GM06990 (cell line): ENCODE results near the gene PXDC1.
A peak's percentile ranks its signal among the peaks of the same experiment; 100 is the strongest.

ENCODE experiments used
- DNase-seq: peaks from one replicate; pipeline ENCODE4 v3.0.0-alpha.2; 2011; ENCODE audit not compliant: insufficient read length; ENCODE audit errors: extremely low read depth
- H3K27me3 ChIP-seq: replicated peaks from 2 replicates; pipeline ENCODE4 v1.6.0; 2011; ENCODE audit warnings: low read length; ENCODE audit not compliant: control insufficient read depth, insufficient read depth
- H3K36me3 ChIP-seq: 2 replicates; pipeline ENCODE4 v1.5.1; 2011; ENCODE audit warnings: low read length; ENCODE audit not compliant: control insufficient read depth, insufficient read depth
- H3K4me3 ChIP-seq: replicated peaks from 2 replicates; pipeline ENCODE4 v1.5.1; 2011; ENCODE audit warnings: low read depth, mild to moderate bottlenecking, control low read depth, low read length
- TF ChIP-seq, protein P1 (sequence below): IDR thresholded peaks from 2 replicates; pipeline ENCODE4 v1.5.1; 2011; ENCODE audit warnings: low read length, control low read depth, mild to moderate bottlenecking, inconsistent platforms; ENCODE audit not compliant: insufficient read depth, poor library complexity, severe bottlenecking

The PXDC1 gene, protein sequence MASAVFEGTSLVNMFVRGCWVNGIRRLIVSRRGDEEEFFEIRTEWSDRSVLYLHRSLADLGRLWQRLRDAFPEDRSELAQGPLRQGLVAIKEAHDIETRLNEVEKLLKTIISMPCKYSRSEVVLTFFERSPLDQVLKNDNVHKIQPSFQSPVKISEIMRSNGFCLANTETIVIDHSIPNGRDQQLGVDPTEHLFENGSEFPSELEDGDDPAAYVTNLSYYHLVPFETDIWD

DNA sequence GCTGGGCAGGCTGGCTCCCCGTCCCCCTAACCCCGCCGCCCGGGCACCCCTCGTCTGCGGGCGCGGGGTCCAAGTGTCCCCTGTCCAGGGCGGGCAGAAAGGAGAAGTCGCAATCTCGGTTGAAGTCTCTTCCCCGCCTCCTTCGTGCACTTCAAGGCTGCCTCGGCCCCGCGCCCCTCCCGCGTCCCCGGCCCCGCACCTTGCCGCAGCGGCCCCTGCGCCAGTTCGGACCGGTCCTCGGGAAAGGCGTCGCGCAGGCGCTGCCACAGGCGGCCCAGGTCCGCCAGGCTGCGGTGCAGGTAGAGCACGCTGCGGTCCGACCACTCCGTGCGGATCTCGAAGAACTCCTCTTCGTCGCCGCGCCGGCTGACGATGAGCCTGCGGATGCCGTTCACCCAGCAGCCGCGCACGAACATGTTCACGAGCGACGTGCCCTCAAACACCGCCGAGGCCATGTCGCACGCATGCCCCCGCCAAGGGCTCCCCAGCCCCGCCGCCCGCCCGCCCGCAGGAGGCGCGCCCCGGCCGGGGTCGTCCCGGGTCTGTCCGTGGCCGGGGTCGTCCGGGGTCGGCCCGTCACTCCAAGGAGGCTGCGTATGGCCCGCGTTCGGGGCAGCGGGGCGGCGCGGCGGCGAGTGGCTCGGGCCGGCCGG, at the start of gene PXDC1:
Gene PXDC1, minus strand, starts transcription at position 637 of the 653 bp plus-strand sequence. Its CDS starts 182 bp downstream, at position 455.
- no peaks in the 10 kb centered on the region for H3K27me3 ChIP-seq
- H3K4me3 ChIP-seq: peak within 1 kb of the TSS; percentile 58
- DNase-seq: no peak
- no peaks in the 10 kb centered on the region for H3K36me3 ChIP-seq
- TF ChIP-seq, protein P1, sequence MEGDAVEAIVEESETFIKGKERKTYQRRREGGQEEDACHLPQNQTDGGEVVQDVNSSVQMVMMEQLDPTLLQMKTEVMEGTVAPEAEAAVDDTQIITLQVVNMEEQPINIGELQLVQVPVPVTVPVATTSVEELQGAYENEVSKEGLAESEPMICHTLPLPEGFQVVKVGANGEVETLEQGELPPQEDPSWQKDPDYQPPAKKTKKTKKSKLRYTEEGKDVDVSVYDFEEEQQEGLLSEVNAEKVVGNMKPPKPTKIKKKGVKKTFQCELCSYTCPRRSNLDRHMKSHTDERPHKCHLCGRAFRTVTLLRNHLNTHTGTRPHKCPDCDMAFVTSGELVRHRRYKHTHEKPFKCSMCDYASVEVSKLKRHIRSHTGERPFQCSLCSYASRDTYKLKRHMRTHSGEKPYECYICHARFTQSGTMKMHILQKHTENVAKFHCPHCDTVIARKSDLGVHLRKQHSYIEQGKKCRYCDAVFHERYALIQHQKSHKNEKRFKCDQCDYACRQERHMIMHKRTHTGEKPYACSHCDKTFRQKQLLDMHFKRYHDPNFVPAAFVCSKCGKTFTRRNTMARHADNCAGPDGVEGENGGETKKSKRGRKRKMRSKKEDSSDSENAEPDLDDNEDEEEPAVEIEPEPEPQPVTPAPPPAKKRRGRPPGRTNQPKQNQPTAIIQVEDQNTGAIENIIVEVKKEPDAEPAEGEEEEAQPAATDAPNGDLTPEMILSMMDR: no peak

DNA sequence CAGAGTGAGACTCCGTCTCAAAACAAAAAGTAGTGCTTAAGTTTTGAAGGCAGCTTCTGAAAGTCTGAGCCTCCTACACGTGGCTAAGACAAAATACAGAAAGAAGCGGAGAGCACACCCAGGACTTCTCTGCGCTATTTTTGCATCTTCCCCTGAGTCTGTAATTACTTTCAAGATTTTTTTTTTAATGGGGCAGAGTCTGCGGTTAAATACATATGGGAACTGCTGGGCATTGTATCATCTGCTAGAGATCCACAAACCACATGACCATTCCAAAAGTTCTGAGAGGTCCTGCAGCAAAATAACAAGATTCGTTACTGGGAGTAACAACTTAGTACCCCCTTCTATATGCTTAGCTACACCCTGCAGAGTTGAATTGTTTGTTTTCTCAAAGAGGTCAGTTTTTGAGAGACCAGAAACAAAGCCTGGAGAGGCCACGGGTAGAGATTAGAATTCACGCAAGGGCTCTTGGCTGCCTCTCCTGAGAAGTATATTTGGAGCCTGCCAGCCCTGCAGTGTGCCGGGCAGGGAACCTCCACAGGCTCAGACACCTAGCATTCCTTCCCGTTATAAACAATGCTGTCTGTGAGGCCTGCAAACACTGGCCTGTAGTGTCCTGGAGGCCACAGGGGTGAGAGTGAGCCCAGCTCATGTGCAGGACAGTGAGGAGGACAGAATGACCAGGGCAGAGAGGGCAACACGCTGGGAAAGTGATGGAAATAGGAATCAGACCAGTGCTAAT, 49.5 kb upstream of the PXDC1 start:
- TF ChIP-seq, protein P1: no peak
- H3K27me3 ChIP-seq: no peaks in the 10 kb centered on the region
- H3K36me3 ChIP-seq: no peaks in the 10 kb centered on the region
- H3K4me3 ChIP-seq: no peak overlapping the region
- peak; percentile 20 for DNase-seq

DNA sequence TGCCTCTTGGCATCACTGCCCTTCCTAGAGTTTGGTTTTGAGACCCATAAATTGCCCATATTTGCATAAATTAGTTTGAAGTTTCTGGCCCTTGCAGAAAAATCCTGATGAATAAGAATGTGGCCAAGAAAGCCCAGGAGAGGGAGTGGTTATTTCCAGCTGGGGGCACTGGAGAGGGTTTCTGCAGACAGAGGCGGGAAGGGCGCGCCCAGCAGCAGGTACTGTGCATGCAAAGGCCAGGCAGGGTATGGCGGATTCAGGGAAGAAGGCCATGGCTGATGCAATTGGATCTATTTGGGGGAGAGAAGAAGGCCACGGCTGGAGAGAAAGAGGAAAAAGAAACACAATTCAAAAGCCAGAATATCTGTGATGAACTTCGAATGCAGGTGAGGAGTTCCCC, 48.2 kb upstream of the PXDC1 start:
- H3K27me3 ChIP-seq: no peaks in the 10 kb centered on the region
- no peak for DNase-seq
- no peak overlapping the region for H3K4me3 ChIP-seq
- TF ChIP-seq, protein P1: no peak
- H3K36me3 ChIP-seq: no peaks in the 10 kb centered on the region

DNA sequence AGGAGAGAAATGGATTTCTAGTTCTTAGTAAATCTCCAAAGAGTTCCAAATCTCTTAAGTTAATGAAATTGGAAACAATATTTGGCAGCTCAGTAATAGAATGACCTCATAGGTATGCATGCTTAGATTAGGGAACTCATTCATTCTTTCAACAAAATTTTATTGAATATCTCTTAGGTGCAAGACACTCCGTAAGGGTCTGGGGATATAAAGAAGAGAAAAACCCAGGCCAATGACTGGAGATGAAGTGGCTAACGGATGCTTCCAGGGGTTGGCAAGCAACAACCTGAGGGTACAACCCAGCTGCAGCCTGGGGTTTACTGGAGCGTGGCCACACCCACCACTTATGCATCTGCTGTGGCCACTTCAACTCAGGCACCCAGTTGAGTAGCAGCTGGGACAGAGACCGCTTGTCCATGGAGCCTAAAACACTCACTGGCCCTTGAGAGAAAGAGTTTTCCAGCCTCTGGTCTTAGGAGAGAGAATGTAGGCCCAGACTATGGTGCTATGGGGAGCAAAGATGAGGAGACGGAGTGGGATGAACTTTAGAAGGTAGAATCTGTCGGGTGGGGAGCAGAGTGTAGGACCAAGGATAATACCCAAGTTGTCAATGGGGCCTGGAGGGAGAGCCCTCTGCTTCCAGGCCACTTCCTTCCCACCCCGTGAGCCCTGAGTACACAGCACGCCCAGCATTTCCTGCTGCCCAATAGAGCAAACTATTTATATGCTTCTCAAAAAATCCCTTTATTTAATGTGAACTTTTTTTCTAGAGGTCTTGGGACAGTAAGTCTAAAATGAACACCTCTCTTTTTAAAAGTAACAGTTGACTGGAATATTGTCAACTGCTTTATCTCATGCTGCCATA, 46.8 kb upstream of the PXDC1 start:
- no peak overlapping the region for H3K4me3 ChIP-seq
- no peaks in the 10 kb centered on the region for H3K36me3 ChIP-seq
- TF ChIP-seq, protein P1: no peak
- no peak for DNase-seq
- H3K27me3 ChIP-seq: no peaks in the 10 kb centered on the region

DNA sequence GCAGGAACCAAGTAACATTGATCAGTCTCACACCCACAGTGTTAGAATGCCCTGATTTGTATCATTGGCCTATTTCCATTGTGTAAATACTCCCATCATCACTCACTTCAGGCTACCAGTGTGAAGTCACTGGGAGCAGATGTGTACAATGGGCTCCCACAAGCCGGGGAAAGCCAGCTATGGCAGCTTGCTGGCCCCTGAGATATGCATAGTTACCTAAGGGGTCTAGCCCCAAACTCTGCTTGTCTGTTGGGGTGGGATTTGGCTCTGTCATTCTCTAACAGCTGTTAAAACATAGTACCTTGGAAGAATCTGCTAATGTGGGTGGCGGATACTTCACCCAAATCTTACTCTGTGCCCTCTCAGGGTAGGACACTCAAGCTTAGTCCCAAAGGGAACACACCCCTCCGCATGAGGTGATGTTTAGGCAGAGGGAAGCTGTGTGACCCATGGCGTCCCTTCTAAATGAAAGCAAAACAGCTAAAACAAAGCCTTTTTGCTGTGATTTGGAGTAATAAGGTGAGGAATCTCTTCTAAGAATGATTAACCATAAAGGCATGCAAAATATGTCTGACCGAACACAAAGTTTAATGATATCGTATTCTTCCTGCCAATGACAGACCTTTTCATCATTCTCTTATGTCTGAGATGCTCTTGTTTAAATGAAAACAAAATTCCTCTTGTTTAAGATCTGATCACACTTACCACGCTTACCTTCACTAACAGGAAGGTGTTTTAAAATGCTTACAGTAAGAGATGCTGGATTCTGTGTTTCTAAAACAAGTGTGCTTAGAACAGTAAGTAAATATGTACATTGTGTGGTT, 45.9 kb upstream of the PXDC1 start:
- Histone ChIP-seq H3K27me3 (no peaks in the 10 kb centered on the region), H3K4me3 (no peak overlapping the region), H3K36me3 (no peaks in the 10 kb centered on the region)
- TF ChIP-seq, protein P1: no peak
- no peak for DNase-seq
